Effector memory CD4-positive, alpha-beta T cell (primary cell): ENCODE measurements around the gene DOCK8.

Experiments used
- DNase-seq, 3 donors: peaks; one replicate each; pipeline ENCODE4 v3.0.0-alpha.2; 2020
- H3K27ac ChIP-seq: 2 replicates; pipeline ENCODE4 v1.7.0; 2013; ENCODE audit warnings: mild to moderate bottlenecking, low read length, moderate library complexity; ENCODE audit not compliant: insufficient read depth, poor library complexity, severe bottlenecking
- H3K27me3 ChIP-seq: replicated peaks from 2 replicates; pipeline ENCODE4 v1.7.0; 2013; ENCODE audit warnings: mild to moderate bottlenecking, low read length; ENCODE audit not compliant: insufficient read depth, control insufficient read depth, poor library complexity, severe bottlenecking
- H3K36me3 ChIP-seq: 2 replicates; pipeline ENCODE4 v1.7.0; 2013; ENCODE audit warnings: mild to moderate bottlenecking, low read length, moderate library complexity; ENCODE audit not compliant: control insufficient read depth, insufficient read depth
- H3K4me1 ChIP-seq: 2 replicates; pipeline ENCODE4 v1.7.0; 2013; ENCODE audit warnings: low read length, mild to moderate bottlenecking; ENCODE audit not compliant: control insufficient read depth, insufficient read depth, poor library complexity, severe bottlenecking
- H3K4me3 ChIP-seq: 2 replicates; pipeline ENCODE4 v1.7.0; 2013; ENCODE audit warnings: low read length, low read depth, mild to moderate bottlenecking; ENCODE audit not compliant: insufficient read depth, poor library complexity, severe bottlenecking
- H3K9me3 ChIP-seq: 2 replicates; pipeline ENCODE4 v1.7.0; 2013; ENCODE audit warnings: mild to moderate bottlenecking, low read length, moderate library complexity; ENCODE audit not compliant: control insufficient read depth

The DOCK8 gene

GRCh38 chr9:503881-504852 is 289.5 kb downstream of the DOCK8 start, which contains the start of gene KANK1:
TSS of gene KANK1 (plus strand) at chr9:504695.
- H3K4me3 ChIP-seq = peak within 1 kb of the TSS; percentile 61
- H3K36me3 ChIP-seq = no peaks in the 10 kb centered on the region
- H3K27ac ChIP-seq = peak within 1 kb of the TSS; percentile 21
- peak; percentile 48 to 61 (median 59) for DNase-seq
- peaks cover 8% of the 10 kb centered on the region for H3K4me1 ChIP-seq
- H3K9me3 ChIP-seq = no peaks in the 10 kb centered on the region
- H3K27me3 ChIP-seq = no peaks in the 10 kb centered on the region

- Histone ChIP-seq H3K9me3 (no peaks in the 10 kb centered on the region), H3K27me3 (no peaks in the 10 kb centered on the region), H3K27ac (no peak overlapping the region), H3K36me3 (no peaks in the 10 kb centered on the region), H3K4me3 (peak overlapping the region; percentile 61), H3K4me1 (peaks cover 8% of the 10 kb centered on the region)
- no peak for DNase-seq
These were observed 290.5 kb downstream of the DOCK8 start for GRCh38 chr9:504921-505740.

GRCh38 chr9:505741-506059 is 291.0 kb downstream of the DOCK8 start:
- Histone ChIP-seq H3K9me3 (no peaks in the 10 kb centered on the region), H3K27me3 (no peaks in the 10 kb centered on the region), H3K4me3 (peak overlapping the region; percentile 61), H3K4me1 (peaks cover 8% of the 10 kb centered on the region), H3K36me3 (no peaks in the 10 kb centered on the region), H3K27ac (no peak overlapping the region)
- DNase-seq = no peak

- Histone ChIP-seq H3K4me1 (peaks cover 8% of the 10 kb centered on the region), H3K9me3 (no peaks in the 10 kb centered on the region), H3K27me3 (no peaks in the 10 kb centered on the region), H3K27ac (no peak overlapping the region), H3K36me3 (no peaks in the 10 kb centered on the region), H3K4me3 (no peak overlapping the region)
- DNase-seq = no peak
These were observed 291.6 kb downstream of the DOCK8 start for GRCh38 chr9:506281-506680.

DNA sequence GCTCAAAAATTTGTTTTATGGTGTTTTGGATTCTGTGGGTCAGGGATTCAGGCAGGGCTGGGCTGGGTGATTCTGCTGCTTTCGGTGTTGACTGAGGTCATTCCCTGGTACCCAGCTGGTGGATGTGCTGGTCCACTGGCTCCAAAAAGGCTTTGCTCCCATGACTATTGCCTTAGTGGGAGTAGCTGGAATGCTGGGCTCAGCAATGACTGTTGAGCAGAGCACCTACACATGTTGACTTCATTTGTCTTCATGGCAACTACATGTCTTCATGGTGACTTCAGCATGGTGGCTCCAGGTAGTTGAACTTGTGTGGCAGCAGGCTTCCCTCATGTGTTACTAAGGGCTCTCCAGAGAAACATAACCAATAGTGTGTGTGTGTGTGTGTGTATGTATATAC is 297.2 kb downstream of the DOCK8 start:
- Histone ChIP-seq H3K9me3 (no peaks in the 10 kb centered on the region), H3K27ac (no peak overlapping the region), H3K4me1 (no peaks in the 10 kb centered on the region), H3K27me3 (no peaks in the 10 kb centered on the region), H3K36me3 (no peaks in the 10 kb centered on the region), H3K4me3 (no peak overlapping the region)
- no peak for DNase-seq

DNA sequence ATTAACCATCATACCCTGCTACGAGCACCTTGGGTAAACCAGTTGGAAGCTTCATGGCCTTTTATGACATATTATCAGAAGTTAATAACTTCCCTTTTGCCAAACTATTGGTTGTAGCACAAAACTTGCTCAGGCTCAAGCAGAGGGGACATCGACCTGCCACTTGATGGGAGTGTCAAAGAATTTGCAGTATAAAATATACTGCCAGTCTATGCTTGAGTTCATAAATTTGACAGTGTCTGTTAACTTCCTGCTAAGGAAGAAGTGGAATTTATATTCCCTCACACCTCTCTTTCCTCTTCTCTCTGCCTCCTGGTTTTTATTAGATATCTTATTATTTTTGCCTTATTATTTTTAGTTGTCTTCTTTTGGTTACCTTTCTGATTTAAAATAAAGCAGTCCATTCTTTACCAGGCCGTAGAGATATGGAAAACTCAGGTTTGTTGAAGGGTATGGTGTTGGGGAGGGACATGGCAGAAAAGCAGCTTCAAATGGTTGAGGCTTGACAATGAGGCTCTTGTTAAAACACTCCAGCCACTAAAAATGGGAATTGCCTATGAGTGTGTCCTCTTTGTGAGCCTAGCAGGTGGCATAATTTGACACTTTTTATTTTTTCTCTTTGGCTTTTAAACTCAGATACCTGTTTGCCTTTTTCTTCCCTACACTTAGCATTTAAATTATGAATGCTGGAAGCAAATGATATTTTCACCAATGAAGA is 298.0 kb downstream of the DOCK8 start:
- H3K9me3 ChIP-seq = no peaks in the 10 kb centered on the region
- no peaks in the 10 kb centered on the region for H3K4me1 ChIP-seq
- no peaks in the 10 kb centered on the region for H3K36me3 ChIP-seq
- H3K27me3 ChIP-seq = no peaks in the 10 kb centered on the region
- H3K27ac ChIP-seq = no peak overlapping the region
- no peak overlapping the region for H3K4me3 ChIP-seq
- no peak for DNase-seq
